GM10847 (cell line): Measurements from ENCODE around the gene PEG3.

Experiments
- POLR2A ChIP-seq: IDR thresholded peaks from 2 replicates; pipeline ENCODE4 v1.6.1; 2011; ENCODE audit not compliant: insufficient read length; ENCODE audit errors: extremely low read depth

Gene PEG3

DNA sequence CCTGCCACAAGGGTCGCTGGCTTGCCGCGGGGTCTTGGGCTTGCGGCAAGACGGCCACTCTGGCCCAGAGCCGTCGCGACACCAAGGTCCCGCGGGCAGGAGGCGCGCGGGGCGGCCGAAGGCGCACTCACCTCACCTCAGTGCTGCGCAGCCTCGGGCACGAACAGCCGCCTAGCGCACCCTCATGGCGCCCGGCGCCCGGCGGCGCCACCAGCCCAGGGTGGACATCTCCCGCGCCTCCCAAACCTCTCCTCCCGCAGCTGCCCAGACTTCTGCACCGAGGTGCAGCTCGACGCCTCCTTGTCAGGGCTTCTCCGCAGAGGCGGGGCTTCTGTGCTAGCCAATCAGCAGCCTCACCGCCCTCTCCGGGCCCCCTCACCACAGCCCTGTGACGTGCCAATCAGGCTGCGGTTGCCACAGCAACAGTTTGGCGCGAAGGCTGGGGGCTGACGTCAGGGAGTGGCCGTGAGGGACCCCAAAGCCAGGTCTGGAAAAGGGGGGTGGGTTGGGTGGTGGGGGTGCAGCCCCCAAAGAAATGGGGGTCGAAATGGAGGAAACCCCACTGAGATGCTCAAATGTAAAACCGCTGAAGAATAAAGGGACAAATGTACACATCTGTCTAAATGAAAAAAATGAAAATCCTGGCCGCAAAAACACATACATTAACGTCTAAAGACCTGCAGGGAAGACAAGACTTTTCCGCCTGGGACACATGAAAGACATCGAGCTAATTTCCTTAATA, at the start of gene PEG3, which contains the start of gene ZIM2:
TSS of gene PEG3 (minus strand) at position 276 of the 742 bp plus-strand sequence. CDS start 16,071 bp downstream, outside the sequence.
TSS of gene ZIM2 (minus strand) at position 276 of the 742 bp plus-strand sequence. CDS start 16,449 bp downstream, outside the sequence.
- TF ChIP-seq POLR2A: no peak

DNA sequence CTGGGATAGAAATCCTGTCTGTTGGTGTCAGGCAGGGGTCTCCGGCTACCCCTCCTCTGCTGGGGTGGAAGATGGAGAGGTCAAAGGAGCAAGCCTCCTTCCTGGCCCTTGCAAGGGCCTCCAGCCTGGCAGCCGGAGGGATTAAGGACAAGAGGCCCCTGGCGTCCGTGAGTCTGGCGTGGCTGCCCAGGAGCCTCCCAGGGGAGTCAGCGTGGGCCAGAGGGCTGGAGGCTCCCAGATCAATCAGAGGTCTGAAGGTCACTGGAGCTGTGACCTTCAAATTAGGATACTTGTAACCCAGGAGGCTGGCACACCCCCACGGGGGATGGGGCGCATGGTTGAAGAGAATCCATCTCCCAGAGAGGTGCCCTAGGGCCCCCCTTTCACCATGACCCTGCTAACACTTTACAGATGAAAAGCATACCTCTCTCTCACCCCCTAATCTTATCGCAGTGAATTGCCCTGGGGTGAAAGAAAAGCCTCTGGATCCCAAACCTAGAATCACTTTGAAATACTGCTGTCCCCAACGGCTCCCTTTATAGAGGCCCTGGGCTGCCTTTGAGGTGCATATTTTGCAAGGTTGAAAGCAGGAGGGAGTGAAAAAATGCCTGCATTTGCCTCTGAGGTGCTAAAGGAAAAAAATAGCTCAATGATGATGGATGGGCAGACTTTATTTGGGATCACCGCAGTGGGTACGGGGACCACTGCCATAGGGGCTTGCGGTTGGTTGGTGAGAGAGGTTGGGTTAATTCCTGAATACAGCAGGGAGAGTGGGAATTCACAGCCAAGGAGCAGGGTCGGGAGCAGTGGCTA, 44.9 kb upstream of the PEG3 start:
- no peak for TF ChIP-seq POLR2A

DNA sequence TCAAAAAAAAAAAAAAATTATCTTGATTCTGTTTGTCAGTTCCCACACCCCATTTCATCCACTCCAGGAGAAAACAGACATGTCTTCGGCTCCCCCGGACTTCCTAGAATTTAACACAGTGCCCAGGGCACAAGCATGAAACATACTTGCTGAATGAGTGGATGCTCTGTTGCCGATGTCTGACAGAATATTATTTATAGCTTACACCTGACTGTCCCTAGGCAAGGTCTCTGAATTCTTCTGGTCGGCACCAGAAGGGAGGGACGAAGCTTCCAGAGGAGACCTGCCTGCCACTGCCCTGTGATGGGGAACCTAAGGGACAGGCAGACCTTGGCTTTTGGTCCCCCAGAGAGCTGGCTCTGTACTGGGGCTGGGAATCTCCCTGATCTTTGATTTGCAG, 43.9 kb upstream of the PEG3 start:
- no peak for TF ChIP-seq POLR2A

- no peak for TF ChIP-seq POLR2A
These were observed 40.2 kb upstream of the PEG3 start for GRCh38 chr19:56880592-56881190.

GRCh38 chr19:56877069-56877715, 36.7 kb upstream of the PEG3 start:
- no peak for TF ChIP-seq POLR2A

- TF ChIP-seq POLR2A: no peak
These were observed 35.2 kb upstream of the PEG3 start for GRCh38 chr19:56875717-56876116.

GRCh38 chr19:56874530-56874929, 34.0 kb upstream of the PEG3 start:
- TF ChIP-seq POLR2A: no peak

- no peak for TF ChIP-seq POLR2A
These were observed 33.0 kb upstream of the PEG3 start for GRCh38 chr19:56873493-56873892.

GRCh38 chr19:56869886-56870285, 29.4 kb upstream of the PEG3 start:
- TF ChIP-seq POLR2A: no peak

- TF ChIP-seq POLR2A: no peak
These were observed 27.9 kb upstream of the PEG3 start for GRCh38 chr19:56868446-56868845.

DNA sequence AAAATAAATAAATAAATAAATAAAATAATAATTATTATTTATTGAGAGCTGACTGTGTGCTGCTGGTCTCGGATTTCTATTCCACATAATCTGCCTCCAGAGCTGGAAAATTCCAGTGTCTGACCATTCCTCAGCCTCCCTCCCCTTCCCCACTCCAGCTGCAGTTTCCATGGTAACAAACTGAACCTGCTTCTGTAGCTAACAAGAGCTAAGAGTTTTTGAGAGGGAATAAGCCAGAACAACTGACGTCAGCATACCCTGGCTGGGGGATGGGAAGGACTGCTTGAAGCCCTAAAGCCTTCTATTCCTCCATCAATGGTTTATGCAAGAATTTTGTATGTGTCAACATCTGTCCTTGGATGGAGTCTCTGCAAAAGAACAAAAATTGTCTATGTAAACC, 26.0 kb upstream of the PEG3 start:
- TF ChIP-seq POLR2A: no peak

DNA sequence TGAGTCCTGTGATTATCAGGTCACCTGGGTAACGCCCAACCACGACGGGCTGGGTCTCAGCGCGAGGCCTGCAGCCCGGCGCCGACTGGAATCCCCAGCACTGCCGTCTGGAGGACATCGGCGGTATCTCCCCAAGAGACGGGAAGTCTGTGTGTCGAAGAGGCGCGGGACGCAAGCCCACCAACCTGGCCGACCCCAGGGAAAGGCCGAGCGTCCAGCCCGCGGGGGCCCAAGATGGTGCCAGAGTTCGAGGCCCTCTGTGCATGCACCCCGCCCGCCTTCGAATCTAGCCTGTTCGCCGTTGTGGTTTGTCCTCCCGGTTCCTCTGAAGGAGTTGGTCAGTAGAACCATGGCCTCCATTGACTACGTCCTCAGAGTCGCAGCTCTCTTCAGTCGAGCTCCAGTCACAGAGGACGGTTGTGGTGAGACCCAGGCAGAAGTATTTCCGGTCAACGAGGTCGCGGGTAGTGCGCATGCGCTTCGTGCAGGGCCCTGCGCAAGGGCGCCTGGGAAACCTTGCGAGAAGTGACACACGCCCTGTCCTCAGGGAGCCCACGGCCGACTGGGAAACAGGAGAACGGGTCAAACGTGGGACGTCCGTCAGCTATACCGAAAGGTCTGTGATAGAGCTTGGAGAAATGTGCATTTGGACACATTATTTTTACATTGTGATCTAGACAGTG, 24.1 kb upstream of the PEG3 start:
- no peak for TF ChIP-seq POLR2A

GRCh38 chr19:56862741-56863140, 22.2 kb upstream of the PEG3 start:
- TF ChIP-seq POLR2A: no peak

GRCh38 chr19:56858026-56858425, 17.5 kb upstream of the PEG3 start:
- no peak for TF ChIP-seq POLR2A

- TF ChIP-seq POLR2A: no peak
These were observed 16.3 kb upstream of the PEG3 start for GRCh38 chr19:56856822-56857221.
